ENCODE measurements around the gene TMEM144.

Gene TMEM144

GRCh38 chr4:158182736-158183135 lies 27.6 kb upstream of the TMEM144 start:
- H4K20me1 ChIP-seq (ENCODE audit: low read depth, low read length): no peaks in the 10 kb centered on the region
- no peaks in the 10 kb centered on the region for H3K9me2 ChIP-seq (replicated peaks; ENCODE audit: insufficient read depth, low read length)
- no peaks in the 10 kb centered on the region for H3F3A ChIP-seq (ENCODE audit: insufficient read depth)
- no peaks in the 10 kb centered on the region for H3K9me3 ChIP-seq (ENCODE audit: insufficient read depth, low read length)
- H2AFZ ChIP-seq (ENCODE audit: low read depth, low read length, severe bottlenecking): no peak overlapping the region
- H3K27ac ChIP-seq (ENCODE audit: low read depth, low read length): no peak overlapping the region
- H3K79me2 ChIP-seq (ENCODE audit: insufficient read depth, low read length): no peaks in the 10 kb centered on the region
- TF ChIP-seq CTCF (IDR thresholded peaks at IDR 0.05; ENCODE audit: insufficient read depth, low read length, poor library complexity, severe bottlenecking): no peak
- TF ChIP-seq EZH2phosphoT487 (conservative IDR thresholded peaks at IDR 0.05; ENCODE audit: low read length): no peak
- H3K4me2 ChIP-seq (ENCODE audit: low read depth, low read length, poor library complexity, severe bottlenecking): no peak overlapping the region
- no peak overlapping the region for H3K9ac ChIP-seq (ENCODE audit: low read length)
- no peak overlapping the region for H3K4me3 ChIP-seq (ENCODE audit: insufficient read depth, low read length, poor library complexity, severe bottlenecking)
- no peaks in the 10 kb centered on the region for H3K36me3 ChIP-seq (ENCODE audit: low read length)
- no peaks in the 10 kb centered on the region for H3K27me3 ChIP-seq (ENCODE audit: low read length)

- no peaks in the 10 kb centered on the region for H3K9me3 ChIP-seq (ENCODE audit: insufficient read depth, low read length)
- no peaks in the 10 kb centered on the region for H3F3A ChIP-seq (ENCODE audit: insufficient read depth)
- no peak overlapping the region for H2AFZ ChIP-seq (ENCODE audit: low read depth, low read length, severe bottlenecking)
- no peaks in the 10 kb centered on the region for H3K27me3 ChIP-seq (ENCODE audit: low read length)
- no peak overlapping the region for H3K4me2 ChIP-seq (ENCODE audit: low read depth, low read length, poor library complexity, severe bottlenecking)
- H3K27ac ChIP-seq (ENCODE audit: low read depth, low read length): no peak overlapping the region
- H3K79me2 ChIP-seq (ENCODE audit: insufficient read depth, low read length): no peaks in the 10 kb centered on the region
- no peak overlapping the region for H3K4me3 ChIP-seq (ENCODE audit: insufficient read depth, low read length, poor library complexity, severe bottlenecking)
- H4K20me1 ChIP-seq (ENCODE audit: low read depth, low read length): no peaks in the 10 kb centered on the region
- no peaks in the 10 kb centered on the region for H3K9me2 ChIP-seq (replicated peaks; ENCODE audit: insufficient read depth, low read length)
- H3K36me3 ChIP-seq (ENCODE audit: low read length): no peaks in the 10 kb centered on the region
- no peak overlapping the region for H3K9ac ChIP-seq (ENCODE audit: low read length)
- no peak for TF ChIP-seq EZH2phosphoT487 (conservative IDR thresholded peaks at IDR 0.05; ENCODE audit: low read length)
- no peak for TF ChIP-seq CTCF (IDR thresholded peaks at IDR 0.05; ENCODE audit: insufficient read depth, low read length, poor library complexity, severe bottlenecking)
These were observed 23.5 kb upstream of the TMEM144 start for GRCh38 chr4:158186815-158187214.

GRCh38 chr4:158189422-158189821 lies 20.9 kb upstream of the TMEM144 start:
- Histone ChIP-seq H3K9me2 (replicated peaks; ENCODE audit: insufficient read depth, low read length) (no peaks in the 10 kb centered on the region), H3K4me3 (ENCODE audit: insufficient read depth, low read length, poor library complexity, severe bottlenecking) (no peak overlapping the region)

More at GRCh38 chr4:158189422-158189821, 20.9 kb upstream of the TMEM144 start:
- Histone ChIP-seq H3K36me3 (ENCODE audit: low read length) (no peaks in the 10 kb centered on the region), H3K79me2 (ENCODE audit: insufficient read depth, low read length) (no peaks in the 10 kb centered on the region), H2AFZ (ENCODE audit: low read depth, low read length, severe bottlenecking) (no peak overlapping the region), H3K27ac (ENCODE audit: low read depth, low read length) (no peak overlapping the region), H3K9ac (ENCODE audit: low read length) (no peak overlapping the region), H3K9me3 (ENCODE audit: insufficient read depth, low read length) (no peaks in the 10 kb centered on the region), H3K4me2 (ENCODE audit: low read depth, low read length, poor library complexity, severe bottlenecking) (no peak overlapping the region), H3F3A (ENCODE audit: insufficient read depth) (no peaks in the 10 kb centered on the region), H3K27me3 (ENCODE audit: low read length) (no peaks in the 10 kb centered on the region), H4K20me1 (ENCODE audit: low read depth, low read length) (no peaks in the 10 kb centered on the region)
- TF ChIP-seq CTCF (IDR thresholded peaks at IDR 0.05; ENCODE audit: insufficient read depth, low read length, poor library complexity, severe bottlenecking): no peak
- TF ChIP-seq EZH2phosphoT487 (conservative IDR thresholded peaks at IDR 0.05; ENCODE audit: low read length): no peak

Data from SU-DHL-6 (cell line).